HuH-7.5 (cell line): ENCODE measurements around the gene CTSO.
"Not testable (repeated sequence)": the region's sequence is repeated elsewhere in the genome, so short reads cannot be mapped to it uniquely, and the experiment has no call there.

Experiments used
- DNase-seq: peaks from one replicate; pipeline ENCODE4 v3.0.0; 2011; ENCODE audit warnings: low spot score

CTSO gene

DNA sequence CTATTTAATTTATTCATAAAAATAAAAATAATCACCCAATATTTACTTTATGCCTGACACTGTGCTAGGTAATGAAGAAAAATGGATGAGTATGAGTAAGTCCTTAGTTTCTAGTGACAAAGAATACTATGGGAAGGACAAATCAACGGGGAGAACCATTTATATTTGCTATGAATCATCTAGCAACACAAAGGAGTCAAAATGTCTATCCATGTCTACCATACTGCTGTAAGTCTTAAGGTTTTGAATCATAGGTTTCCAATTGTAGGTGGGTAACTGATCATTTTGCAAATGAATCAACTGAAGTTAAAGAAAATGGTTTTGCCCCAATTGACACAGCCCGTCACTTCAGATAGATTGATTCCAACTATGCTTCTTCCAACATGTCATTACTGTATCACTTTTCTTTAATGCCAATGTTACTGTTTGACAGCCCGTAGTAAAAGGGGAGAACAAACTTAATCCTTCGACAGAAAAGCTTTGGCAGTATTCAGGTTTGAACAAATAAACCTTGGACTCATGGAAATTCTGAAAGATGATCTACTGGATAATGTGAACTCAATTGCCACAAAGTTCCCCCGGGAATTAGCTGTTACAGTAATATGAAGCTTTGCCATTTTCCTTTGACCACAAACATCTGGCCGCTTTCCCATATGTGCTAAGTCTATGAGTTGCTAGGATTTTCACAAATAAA lies 47.0 kb downstream of the CTSO start:
- no peak for DNase-seq

DNA sequence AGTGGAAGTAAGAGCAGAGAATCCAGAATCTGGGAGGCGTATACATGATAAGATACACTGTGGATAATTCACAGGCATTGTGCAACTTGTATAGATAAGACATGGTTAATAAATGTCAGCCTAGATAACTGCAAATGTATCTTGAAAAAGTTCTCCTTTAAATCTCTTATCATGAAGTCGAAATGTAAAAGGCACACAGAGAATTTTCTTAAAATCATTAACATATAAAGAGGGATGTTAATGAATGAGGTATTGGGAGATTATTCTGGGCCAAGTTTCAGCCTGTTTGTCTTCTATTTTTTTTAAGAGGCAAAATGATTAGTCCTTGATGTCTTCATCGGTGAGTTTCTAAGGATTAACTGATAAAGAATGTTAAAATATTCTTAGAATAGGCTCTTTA lies 49.3 kb downstream of the CTSO start:
- no peak for DNase-seq

DNA sequence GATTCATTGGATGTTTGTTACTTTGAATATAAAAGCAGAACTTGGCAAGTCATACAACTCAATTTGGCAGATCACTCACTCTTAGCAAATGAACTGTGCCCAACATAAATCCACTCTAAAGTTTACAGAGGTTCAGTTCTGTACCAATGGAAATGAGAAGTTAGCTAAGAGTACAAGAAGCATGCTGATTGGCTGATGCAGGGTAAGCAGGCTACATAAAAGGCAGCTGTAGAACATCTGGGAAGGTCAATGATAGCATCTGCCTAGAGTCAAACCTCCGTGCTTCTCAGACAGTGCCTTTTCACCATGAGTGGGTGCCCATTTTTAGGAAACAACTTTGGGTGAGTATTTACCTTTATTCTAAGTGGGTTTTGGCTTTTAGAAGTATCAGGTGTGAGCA lies 50.2 kb downstream of the CTSO start, which contains the start of gene TDO2:
TDO2 (plus strand) TSS at position 244 of the 400 bp plus-strand sequence; CDS start at position 307, 63 bp downstream.
- DNase-seq, result no peak

DNA sequence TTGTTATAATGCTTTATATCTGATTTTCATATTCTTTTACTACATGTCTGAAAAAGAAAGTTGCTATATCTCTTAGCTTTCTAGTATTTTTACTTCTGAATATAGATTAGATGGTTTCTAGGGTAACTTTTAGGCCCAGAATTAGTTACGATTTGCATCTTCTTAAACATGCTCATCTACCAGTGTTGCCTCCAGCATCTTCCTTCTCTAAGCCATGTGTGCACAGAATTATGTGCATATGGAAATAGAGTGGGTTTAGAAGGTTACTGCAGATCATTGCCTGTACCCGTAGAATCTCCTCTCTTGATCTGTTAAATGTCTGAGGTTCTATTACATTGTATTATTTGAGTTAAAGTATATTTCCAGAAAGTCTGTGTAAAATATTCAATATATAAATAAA lies 52.7 kb downstream of the CTSO start:
- DNase-seq, result no peak

DNA sequence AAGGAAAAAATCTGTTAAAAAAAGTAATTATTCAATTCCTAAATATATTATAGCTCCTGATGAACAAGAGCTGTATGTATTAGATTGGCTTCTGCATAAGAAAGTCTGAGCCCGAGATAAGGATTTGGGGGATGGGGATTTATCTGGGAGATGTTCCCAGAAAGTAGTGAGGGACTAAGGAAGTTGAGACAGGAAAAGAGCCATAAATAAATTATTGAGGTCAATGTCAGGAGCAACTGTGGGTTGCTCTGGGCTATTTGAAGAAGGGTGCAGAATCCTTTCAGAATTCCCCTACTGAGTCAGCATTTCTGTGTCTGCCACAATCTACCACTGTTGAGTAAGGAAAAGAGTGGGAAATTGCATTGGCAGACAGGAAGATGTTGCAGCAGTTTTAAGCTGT lies 53.3 kb downstream of the CTSO start:
- DNase-seq, result no peak

DNA sequence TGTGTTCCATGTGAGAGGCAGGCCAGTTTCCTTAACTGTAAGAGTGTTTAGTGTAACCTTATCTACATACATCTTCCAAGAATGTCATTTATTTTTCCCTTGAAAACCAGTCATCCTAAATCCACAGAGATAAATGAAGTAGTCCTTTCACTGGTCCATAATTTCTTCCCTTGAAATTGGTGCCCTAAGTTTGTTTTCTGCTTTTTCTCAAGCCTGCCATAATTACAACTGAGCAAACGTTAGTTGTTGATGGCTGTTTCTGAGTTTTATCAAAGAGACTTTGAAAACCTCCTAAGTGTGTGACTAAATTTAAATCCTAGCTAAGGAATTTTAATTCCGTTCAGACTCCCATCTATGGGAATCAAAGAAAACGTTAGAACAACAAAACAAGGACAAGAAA lies 53.8 kb downstream of the CTSO start:
- DNase-seq, result no peak

DNA sequence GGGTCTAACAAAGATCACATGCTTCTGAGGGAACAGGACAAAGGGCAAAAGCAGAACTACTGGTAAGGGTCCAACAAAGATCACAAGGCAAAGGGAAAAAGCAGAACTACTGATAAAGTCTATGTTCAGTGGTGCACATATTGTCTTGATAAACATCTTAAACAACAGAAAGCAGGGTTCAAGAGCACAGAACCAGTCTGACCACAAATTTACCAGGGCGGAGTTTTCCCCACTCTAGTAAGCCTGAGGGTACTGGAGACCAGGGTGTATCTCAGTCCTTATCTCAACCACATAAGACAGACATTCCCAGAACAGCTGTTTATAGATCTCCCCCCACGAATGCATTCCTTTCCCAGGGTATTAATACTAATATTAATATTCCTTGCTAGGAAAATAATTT lies 55.3 kb downstream of the CTSO start:
- DNase-seq, result not testable (repeated sequence)

DNA sequence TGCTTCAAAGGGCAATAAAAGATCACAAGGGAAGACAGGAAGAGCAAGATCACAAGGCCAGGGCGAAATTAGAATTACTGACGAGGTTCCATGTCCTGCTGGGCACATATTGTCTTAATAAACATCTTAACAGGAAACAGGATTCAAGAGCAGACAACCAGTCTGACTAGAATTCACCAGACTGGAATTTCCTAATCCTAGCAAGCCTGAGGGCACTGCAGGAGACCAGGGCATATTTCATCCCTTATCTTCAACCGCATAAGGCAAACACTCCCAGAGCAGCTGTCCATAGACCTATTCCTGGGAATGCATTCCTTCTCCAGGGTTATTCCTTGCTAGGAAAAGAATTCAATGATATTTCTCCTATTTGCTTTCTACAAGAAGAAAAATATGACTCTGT lies 62.6 kb downstream of the CTSO start:
- no peak for DNase-seq

DNA sequence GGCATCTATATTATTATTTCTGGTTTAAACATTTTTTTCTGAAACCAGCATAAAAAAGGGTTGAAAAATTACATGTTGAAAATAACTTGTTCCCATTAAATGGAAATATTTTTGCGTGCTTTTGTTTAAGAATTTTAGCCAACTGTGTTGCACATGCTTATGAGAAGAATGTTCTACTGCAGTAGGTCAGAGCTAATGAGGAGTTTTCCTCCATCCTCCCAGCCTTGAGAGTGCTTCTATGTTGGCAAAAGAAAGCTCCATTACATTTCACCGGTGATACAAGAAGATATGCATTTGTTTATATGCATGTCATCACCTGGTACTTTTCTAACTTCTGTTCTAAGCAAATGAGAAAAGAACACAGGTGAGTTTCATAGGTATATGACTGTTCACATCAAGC lies 63.7 kb downstream of the CTSO start:
- DNase-seq, result no peak

DNA sequence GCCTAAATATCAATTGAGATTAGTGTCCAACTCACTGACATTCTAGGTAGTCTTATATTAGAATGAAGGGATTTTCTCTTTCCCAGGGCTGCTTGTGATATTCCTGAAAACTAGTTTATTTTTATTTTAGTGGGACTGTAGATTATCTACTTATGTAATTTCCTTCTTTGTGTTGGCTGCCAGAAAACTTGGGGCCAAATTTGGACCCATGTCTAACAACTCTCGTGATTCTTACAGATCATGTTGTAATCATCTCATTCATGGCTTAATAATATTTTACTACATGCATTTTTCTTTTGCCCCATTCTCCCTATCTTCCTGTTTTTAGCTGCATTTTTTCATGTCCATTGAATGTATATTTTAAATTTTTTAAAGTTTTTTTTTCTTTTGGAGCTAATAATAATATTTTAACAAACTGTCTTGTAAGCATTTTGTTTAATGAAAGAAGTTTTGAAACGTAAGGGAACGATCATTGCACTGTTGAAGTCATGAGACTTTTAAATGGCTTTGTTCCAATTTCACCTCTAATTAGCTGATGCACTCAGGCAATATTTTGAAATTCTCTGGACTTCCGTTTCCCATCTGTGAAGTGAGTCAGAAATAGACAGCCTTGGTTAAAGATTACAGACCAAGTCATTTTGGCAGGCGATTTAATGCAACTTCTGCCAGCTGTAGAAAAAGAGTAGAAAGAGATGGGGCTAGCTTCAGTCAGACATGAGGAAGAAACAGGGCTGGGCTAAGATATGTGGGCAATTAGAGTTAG lies 64.5 kb downstream of the CTSO start:
- no peak for DNase-seq

DNA sequence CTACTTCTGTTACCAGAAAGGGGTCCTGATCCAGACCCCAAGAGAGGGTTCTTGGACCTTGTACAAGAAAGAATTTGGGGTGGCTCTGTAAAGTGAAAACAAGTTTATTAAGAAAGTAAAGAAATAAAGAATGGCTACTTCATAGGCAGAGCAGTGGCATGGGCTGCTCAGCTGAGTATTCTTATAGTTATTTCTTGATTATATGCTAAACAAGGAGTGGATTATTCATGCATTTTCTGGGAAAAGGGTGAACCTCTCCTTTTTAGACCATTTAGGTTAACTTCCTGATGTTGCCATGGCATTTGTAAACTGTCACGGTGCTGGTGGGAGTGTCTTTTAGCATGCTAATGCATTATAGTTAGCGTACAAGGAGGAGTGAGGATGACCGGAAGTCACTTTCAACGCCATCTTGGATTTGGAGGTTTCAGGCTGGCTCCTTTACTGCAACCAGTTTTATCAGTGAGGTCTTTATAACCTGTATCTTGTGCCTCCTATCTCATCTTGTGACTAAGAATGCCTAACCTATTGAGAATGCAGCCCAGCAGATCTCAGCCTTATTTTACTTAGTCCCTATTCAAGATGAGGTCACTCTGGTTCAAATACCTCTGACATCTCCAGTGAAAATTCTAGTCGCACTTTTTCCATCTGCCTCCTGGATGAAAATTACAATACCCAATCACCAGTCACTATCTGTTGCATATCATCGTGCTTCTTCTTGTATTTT lies 65.7 kb downstream of the CTSO start:
- DNase-seq, result no peak

DNA sequence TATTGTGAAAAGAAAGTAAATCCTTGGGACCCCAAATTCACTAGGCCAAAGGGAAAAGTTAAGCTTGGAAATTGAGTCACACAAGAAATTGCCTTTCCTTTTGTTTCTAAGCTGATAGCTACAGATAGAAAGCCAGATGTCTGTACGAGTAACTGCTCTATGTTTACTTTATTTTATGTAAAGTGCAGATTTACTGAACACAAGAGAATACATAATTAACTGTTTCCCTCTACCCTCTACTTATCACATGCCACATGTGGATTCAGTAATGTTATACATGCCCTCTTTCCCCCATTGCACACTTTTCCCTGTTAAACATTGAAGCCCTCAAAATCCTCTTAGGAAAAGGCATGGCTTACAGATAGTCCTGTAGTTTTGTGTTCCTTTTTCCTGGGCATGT lies 66.6 kb downstream of the CTSO start:
- DNase-seq, result no peak

DNA sequence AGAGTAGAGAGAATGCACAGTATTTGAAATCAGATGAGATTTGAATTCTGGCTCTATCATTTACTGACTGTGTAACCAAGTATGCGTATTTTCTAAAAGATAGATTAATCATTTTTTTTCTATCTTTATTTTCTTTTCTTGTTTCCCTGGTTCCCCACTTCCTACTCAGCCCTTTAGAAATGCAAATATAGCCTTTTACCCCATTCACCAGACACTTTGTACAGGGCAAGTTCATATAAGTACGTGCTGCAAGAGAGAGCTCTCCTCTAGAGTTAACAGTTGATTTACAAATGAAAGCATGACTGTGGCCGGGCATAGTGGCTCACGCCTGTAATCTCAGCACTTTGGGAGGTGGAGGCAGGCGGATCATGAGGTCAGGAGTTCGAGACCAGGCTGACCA lies 68.0 kb downstream of the CTSO start:
- no peak for DNase-seq

DNA sequence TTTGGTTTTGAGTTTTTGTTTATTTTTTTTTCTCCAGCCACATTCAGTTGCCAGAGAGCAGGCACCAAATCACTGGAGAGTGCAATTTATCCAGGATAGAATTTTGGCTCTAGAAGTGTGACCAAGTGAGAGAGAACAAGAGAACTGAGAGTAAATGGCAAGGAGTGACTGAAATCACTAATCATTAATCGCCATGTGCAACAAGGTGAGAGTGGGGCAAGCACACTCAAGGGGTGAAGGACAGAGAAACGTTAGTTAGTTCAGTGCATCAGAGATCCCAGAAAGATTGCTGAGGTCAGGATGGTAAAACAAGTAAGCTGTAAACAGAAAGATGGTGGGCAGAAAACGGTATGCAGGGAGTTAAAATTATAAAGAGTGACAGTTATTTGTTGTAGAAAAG lies 69.8 kb downstream of the CTSO start:
- DNase-seq, result no peak

DNA sequence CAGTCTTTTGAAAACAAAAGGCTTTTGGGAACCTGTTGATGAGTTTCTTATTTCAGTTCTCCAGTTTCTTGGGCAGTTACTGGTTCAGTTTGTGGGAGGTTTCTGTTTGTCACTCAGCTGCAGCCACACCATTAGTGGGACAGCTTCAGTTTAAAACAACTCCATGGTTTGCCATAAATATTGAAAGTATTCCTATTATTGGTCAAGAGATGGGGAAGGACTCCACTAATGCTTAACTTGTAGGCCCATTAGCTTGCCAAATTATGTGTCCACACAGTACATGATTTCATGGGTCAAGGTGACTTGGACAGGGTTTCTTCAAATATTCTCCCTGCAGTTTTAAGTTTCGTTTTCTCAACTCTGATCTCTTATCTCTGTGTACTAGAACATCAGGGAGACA lies 72.1 kb downstream of the CTSO start:
- no peak for DNase-seq

DNA sequence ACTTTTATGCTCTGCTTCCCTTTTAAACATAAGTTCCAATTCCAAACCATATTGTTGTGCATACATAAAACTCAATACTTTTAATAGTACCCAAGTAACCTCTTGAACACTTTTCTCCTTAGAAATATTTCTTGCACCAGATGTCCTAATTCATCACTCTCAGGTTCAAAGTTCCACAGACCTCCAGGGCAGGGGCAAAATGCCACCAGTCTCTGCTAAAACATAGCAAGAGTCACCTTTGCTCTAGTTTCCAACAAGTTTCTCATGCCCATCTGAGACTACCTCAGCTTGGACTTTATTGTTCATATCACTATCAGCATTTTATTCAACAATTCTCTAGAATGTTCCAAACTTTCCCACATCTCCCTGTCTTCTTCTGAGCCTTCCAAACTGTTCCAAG lies 73.9 kb downstream of the CTSO start:
- no peak for DNase-seq

DNA sequence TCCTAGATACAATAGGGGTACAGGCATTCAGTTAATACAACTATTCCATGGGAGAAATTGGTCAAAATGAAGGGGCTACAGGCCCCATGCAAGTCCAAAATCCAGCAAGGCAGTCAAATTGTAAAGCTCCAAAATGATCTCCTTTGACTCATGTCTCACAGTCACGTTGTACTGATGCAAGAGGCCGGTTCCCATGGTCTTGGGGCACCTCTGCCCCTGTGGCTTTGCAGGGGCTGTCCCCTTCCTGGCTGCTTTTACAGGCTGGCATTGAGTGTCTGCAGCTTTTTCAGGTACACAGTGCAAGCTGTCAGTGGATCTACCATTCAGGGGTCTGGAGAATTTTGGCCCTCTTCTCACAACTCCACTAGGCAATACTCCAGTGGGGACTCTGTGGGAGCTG lies 75.1 kb downstream of the CTSO start:
- no peak for DNase-seq

DNA sequence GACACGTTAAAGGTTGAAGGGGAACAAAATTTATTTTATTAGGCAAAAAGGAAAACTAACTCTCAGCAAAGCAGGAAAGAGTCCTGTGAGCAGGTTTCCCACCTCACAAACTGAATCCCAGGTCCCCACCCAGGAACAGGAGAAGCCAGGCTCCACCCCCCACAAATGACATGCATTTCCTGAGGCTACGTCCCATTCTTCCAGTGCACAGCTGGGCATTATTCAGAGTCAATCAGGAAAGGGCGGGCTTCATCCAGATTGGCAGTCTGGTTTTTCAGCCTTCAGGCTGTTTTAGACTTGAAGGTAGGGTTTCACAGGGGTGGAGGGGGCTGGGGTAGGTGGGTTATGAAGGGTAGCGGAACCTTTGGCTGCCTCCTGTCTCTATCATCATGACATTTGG lies 75.7 kb downstream of the CTSO start:
- no peak for DNase-seq

DNA sequence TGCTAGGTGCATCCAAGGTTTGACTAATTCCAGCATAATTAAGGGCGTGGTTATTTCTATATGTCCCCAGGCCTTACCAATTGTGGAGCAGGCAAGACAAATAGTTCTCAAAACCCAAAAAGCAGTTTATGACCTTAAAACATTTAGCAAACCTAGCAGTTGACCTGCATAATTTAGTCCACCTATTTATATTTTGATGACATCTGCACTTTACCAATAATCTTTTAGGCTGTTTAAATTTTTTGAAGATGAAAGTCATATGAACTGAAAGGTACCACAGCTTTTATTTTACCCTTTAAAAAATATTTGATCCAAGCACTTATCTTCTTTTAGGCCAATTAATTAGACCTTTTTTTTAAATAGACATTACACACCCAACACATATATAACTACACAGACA lies 77.8 kb downstream of the CTSO start:
- DNase-seq, result no peak
